HEK293 (cell line): ENCODE measurements around the gene RALGAPA1.

Experiments
- CTCF ChIA-PET: fragments of 350-600 bp; formaldehyde crosslinking; extraction: SDS; loops from one replicate; lab custom pipeline; 2021; ENCODE audit warnings: antibody characterized with exemption; lab: Yijun Ruan, JAX
- POLR2A ChIA-PET: fragments of 300-600 bp; formaldehyde crosslinking; extraction: SDS; loops from one replicate; lab custom pipeline; 2020; ENCODE audit warnings: antibody characterized with exemption, inconsistent platforms; lab: Yijun Ruan, JAX
- H3K27ac ChIP-seq: fragments of 200-500 bp; sonication (Bioruptor generic); 2 replicates; pipeline ENCODE4 v1.5.1; 2014; ENCODE audit warnings: low read depth, low read length, control low read depth, inconsistent platforms; ENCODE audit errors: extremely low read depth
- H3K36me3 ChIP-seq, 2 experiments: fragments of 200-500 bp in 1 of 2; sonication (Bioruptor generic) in 1 of 2; 1 replicate in 1 of 2; 2 replicates in 1 of 2; pipeline ENCODE4 v1.5.1; 2014 to 2017; ENCODE audit warnings: inconsistent platforms in 2 of 2, low read length in 2 of 2; ENCODE audit not compliant: control insufficient read depth in 2 of 2, insufficient read depth in 1 of 2
- H3K4me1 ChIP-seq: fragments of 200-500 bp; sonication (Bioruptor generic); 2 replicates; pipeline ENCODE4 v1.5.1; 2014; ENCODE audit warnings: mild to moderate bottlenecking, low read length, inconsistent platforms; ENCODE audit not compliant: control insufficient read depth, insufficient read depth
- H3K4me3 ChIP-seq: 2 replicates; pipeline ENCODE4 v1.5.1; 2011; ENCODE audit warnings: low read depth, mild to moderate bottlenecking, control low read depth, low read length, moderate library complexity
- H3K9me3 ChIP-seq: fragments of 200-500 bp; sonication (Bioruptor generic); 2 replicates; pipeline ENCODE4 v1.5.1; 2014; ENCODE audit warnings: low read depth, low read length, inconsistent platforms; ENCODE audit not compliant: control insufficient read depth, insufficient read depth
- GFI1B ChIP-seq: fragments of 450-650 bp; formaldehyde crosslinking; IDR thresholded peaks from 2 replicates; pipeline ENCODE4 v1.5.1; 2016; ENCODE audit warnings: missing biosample characterization, missing genetic modification characterization
- KLF1 ChIP-seq: fragments of 450-650 bp; formaldehyde crosslinking; IDR thresholded peaks from 2 replicates; pipeline ENCODE4 v1.5.1; 2016; ENCODE audit warnings: missing biosample characterization, missing genetic modification characterization
- KLF10 ChIP-seq: fragments of 450-650 bp; IDR thresholded peaks from 2 replicates; pipeline ENCODE4 v1.5.1; 2018; ENCODE audit warnings: missing biosample characterization, mild to moderate bottlenecking, missing genetic modification characterization
- KLF17 ChIP-seq: fragments of 450-650 bp; formaldehyde crosslinking; IDR thresholded peaks from 2 replicates; pipeline ENCODE4 v1.5.1; 2016; ENCODE audit warnings: missing biosample characterization, missing genetic modification characterization
- PATZ1 ChIP-seq: fragments of 450-650 bp; formaldehyde crosslinking; IDR thresholded peaks from 2 replicates; pipeline ENCODE4 v1.5.1; 2016; ENCODE audit warnings: missing biosample characterization, missing genetic modification characterization
- PRDM10 ChIP-seq: fragments of 450-650 bp; formaldehyde crosslinking; IDR thresholded peaks from 2 replicates; pipeline ENCODE4 v1.5.1; 2016; ENCODE audit warnings: missing biosample characterization, missing genetic modification characterization
- SETDB1 ChIP-seq: IDR thresholded peaks from one replicate; pipeline ENCODE4 v1.6.1; 2017; ENCODE audit warnings: mild to moderate bottlenecking, low read length, moderate library complexity, mixed read lengths; ENCODE audit not compliant: insufficient read length
- TRIM28 ChIP-seq: IDR thresholded peaks from 2 replicates; pipeline ENCODE4 v1.6.1; 2011; ENCODE audit warnings: low read length, control low read depth, borderline replicate concordance
- ZBTB49 ChIP-seq: fragments of 450-650 bp; formaldehyde crosslinking; IDR thresholded peaks from 2 replicates; pipeline ENCODE4 v1.5.1; 2016; ENCODE audit warnings: missing biosample characterization, missing genetic modification characterization, low read depth
- ZFP37 ChIP-seq: fragments of 450-650 bp; formaldehyde crosslinking; IDR thresholded peaks from 2 replicates; pipeline ENCODE4 v1.5.1; 2016; ENCODE audit warnings: missing biosample characterization, missing genetic modification characterization
- ZNF146 ChIP-seq: fragments of 450-650 bp; formaldehyde crosslinking; IDR thresholded peaks from 2 replicates; pipeline ENCODE4 v1.5.1; 2016; ENCODE audit warnings: missing biosample characterization, missing genetic modification characterization
- ZNF155 ChIP-seq: fragments of 450-650 bp; formaldehyde crosslinking; IDR thresholded peaks from 2 replicates; pipeline ENCODE4 v1.5.1; 2016; ENCODE audit warnings: missing biosample characterization, missing genetic modification characterization
- ZNF362 ChIP-seq: fragments of 450-650 bp; formaldehyde crosslinking; IDR thresholded peaks from 2 replicates; pipeline ENCODE4 v1.5.1; 2016; ENCODE audit warnings: missing biosample characterization, missing genetic modification characterization
- ZNF37A ChIP-seq: fragments of 450-650 bp; IDR thresholded peaks from 2 replicates; pipeline ENCODE4 v1.5.1; 2018; ENCODE audit warnings: missing biosample characterization, missing genetic modification characterization
- ZNF664 ChIP-seq: fragments of 450-650 bp; formaldehyde crosslinking; IDR thresholded peaks from 2 replicates; pipeline ENCODE4 v1.5.1; 2016; ENCODE audit warnings: missing biosample characterization, missing genetic modification characterization
- ZNF792 ChIP-seq: fragments of 450-650 bp; formaldehyde crosslinking; IDR thresholded peaks from 2 replicates; pipeline ENCODE4 v1.5.1; 2016; ENCODE audit warnings: missing biosample characterization, missing genetic modification characterization
- ZSCAN16 ChIP-seq: fragments of 450-650 bp; formaldehyde crosslinking; IDR thresholded peaks from 2 replicates; pipeline ENCODE4 v1.5.1; 2016; ENCODE audit warnings: missing biosample characterization, missing genetic modification characterization
- ZSCAN5A ChIP-seq: fragments of 450-650 bp; formaldehyde crosslinking; IDR thresholded peaks from 2 replicates; pipeline ENCODE4 v1.5.1; 2016; ENCODE audit warnings: missing biosample characterization, missing genetic modification characterization
- TF ChIP-seq, protein P1 (sequence below): fragments of 450-650 bp; formaldehyde crosslinking; IDR thresholded peaks from 2 replicates; pipeline ENCODE4 v1.5.1; 2016; ENCODE audit warnings: missing biosample characterization, missing genetic modification characterization

RALGAPA1 gene

GRCh38 chr14:35637851-35638250, 171.2 kb downstream of the RALGAPA1 start:
- TF ChIP-seq ZSCAN16 (no peak), ZNF37A (tag by site-specific recombination) (no peak), ZNF792 (tag by site-specific recombination) (no peak), PATZ1 (tag by site-specific recombination) (no peak), TRIM28 (no peak), ZBTB49 (tag by site-specific recombination) (no peak), ZNF146 (tag by site-specific recombination) (no peak), KLF10 (tag by site-specific recombination) (no peak), ZFP37 (no peak), KLF17 (tag by site-specific recombination) (no peak), GFI1B (tag by site-specific recombination) (no peak), ZNF155 (tag by site-specific recombination) (no peak), ZSCAN5A (tag by site-specific recombination) (no peak), SETDB1 (no peak), ZNF362 (no peak), ZNF664 (no peak), PRDM10 (tag by site-specific recombination) (no peak), KLF1 (no peak)
- TF ChIP-seq, protein P1, sequence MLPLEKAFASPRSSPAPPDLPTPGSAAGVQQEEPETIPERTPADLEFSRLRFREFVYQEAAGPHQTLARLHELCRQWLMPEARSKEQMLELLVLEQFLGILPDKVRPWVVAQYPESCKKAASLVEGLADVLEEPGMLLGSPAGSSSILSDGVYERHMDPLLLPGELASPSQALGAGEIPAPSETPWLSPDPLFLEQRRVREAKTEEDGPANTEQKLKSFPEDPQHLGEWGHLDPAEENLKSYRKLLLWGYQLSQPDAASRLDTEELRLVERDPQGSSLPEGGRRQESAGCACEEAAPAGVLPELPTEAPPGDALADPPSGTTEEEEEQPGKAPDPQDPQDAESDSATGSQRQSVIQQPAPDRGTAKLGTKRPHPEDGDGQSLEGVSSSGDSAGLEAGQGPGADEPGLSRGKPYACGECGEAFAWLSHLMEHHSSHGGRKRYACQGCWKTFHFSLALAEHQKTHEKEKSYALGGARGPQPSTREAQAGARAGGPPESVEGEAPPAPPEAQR (tag by site-specific recombination): no peak
- TF ChIP-seq, all 188 proteins: peak for 0
- H3K27ac ChIP-seq: no peak overlapping the region
- ChIA-PET POLR2A (no interaction called here), CTCF (no interaction called here)
- peaks cover 0 to 7% of the 10 kb centered on the region in 2 experiments; a peak in 1 of 3 replicates for H3K36me3 ChIP-seq
- H3K9me3 ChIP-seq: no peaks in the 10 kb centered on the region
- H3K4me1 ChIP-seq: no peaks in the 10 kb centered on the region
- H3K4me3 ChIP-seq: no peak overlapping the region
